GM21825 (cell line): ENCODE measurements around the gene FNDC10.

Source experiments
- ATAC-seq: cut with Tn5 transposase; IDR thresholded peaks from one replicate; pipeline ENCODE4 v1.9.1; 2021; ENCODE audit warnings: mild to moderate bottlenecking, moderate library complexity; ENCODE audit not compliant: unreplicated experiment

The FNDC10 gene

DNA sequence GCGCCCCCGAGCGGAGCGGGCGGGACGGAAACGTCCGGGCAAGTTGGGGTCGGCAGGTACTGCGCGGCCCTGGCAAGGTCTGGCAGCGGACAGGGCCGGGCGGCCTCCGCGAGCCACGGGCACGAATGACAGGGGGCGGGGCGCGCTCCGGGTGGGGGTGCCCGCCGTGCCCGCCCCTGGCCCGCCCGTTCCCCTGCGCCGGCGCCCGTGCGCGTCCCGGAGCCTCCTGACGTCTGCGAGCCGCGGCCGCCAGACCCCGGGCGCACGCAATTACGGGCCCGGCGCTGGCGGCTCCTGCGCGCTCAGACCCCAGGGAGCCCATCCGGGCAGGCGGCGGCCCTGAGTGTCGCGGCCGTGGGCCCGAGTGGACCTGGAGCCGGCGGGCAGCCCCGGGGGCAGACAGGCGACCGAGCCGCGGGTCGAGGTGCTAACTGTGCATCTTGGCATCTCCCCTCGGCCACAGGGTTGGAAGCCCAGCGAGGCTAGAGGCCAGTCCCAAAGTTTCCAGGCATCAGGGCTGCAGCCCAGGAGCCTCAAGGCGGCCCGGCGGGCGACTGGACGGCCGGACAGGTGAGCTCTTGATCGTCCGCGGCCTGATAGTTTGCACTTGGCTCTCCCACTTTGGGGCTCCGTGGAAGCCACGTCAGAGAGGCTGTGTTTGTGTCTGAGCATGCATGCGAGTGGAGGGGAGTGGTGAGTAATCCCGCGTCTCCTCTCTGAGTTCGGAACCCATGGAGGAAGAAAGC is 16.3 kb upstream of the FNDC10 start:
- ATAC-seq = peak; percentile 11

GRCh38 chr1:1615256-1616044 is 15.5 kb upstream of the FNDC10 start, which contains the start of gene MIB2:
Gene MIB2, plus strand, starts transcription at chr1:1615500. Its CDS starts 7,953 bp downstream, at chr1:1623453.
- peak; percentile 71 for ATAC-seq

DNA sequence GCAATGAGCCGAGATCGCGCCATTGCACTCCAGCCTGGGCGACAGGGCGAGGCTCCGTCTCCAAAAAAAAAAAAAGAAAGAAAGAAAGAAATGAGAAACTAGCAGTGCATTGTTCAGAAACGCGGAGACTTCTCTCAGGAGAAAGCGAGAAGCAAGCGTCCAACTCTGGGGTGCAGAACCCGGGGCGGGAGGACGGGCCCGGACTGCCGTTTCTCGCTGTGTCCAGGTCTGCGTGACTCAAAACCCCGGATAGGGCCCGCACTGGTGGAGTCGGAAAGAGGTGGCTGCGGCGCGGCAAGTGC is 15.0 kb upstream of the FNDC10 start:
- no peak for ATAC-seq

DNA sequence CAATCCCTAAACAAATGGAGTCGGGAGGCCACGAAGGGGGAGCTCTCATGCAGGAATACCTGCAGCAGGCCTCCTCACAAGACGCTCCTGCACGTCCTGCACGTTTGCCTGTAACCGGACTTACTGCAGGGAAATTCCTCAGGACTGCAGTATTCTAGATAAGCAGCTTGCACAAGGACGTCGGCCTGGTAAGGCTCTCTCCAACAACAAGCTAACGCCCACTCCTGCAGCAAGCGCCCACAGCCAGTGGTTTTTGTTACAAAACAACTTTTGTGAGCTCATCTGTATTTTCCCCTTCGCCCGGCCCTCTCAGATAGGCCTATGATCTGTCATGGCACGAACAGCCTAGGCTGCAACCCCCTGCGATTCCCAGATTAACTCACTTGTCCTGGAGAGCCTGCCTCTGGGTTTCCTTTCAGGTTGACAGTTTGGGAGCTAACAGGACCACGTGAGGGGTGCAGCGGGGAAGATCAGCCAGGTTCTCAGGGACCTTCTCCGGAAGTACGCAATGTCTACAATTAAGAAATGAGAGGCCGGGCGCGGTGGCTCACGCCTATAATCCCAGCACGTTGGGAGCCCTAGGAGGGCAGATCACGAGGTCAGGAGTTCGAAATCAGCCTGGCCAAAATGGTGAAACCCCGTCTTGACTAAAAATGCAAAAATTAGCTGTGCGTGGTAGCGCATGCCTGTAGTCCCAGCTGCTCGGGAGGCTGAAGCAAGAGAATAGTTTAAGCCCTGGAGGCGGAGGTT is 14.4 kb upstream of the FNDC10 start:
- no peak for ATAC-seq

DNA sequence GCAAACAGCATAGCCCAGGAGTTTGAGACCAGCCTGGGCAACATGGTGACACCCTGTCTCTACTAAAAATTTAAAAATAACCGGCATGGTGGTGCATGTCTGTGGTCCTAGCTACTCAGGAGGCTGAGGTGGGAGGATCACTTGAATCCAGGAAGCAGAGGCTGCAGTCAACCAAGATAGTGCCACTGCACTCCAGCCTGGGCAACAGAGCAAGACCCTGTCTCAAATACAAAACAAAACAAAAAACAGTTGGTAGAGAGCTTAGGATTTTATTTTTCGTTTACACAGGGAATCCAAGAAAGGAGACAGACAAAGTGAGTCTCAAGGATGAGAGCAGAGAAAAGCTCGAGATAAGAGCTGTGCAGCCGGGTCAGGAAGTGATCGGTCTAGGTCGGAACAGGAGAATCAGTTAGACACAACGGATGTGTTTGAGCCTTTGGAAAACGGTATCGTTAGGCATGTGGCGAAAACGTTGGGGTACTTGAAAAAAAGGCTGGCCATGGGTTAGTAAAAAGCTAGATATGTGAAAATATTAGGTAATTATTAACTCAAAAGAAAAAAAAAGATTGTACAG is 13.7 kb upstream of the FNDC10 start:
- no peak for ATAC-seq

GRCh38 chr1:1612104-1612400 is 12.1 kb upstream of the FNDC10 start:
- no peak for ATAC-seq

DNA sequence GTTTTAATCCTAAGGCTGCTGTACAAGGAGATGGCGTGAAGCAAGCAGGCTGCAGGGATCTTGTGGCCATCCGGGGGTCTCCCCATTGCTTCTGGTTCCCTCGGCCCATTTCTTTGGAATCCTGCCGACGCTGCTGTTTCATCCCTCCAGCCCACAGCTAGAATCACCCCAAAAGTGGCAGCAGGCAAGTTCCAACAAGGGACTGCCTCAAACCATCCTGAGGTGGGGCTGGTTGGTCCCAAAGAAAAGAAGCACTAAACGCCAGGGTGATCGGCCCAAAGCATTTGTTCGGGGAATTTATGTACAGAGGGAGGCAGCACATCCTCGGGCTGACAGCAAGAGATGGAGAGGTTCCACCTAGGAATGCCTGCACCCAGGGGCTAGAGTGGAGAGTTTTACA is 10.9 kb upstream of the FNDC10 start:
- ATAC-seq = no peak

- ATAC-seq = no peak
Measured at GRCh38 chr1:1609822-1610485, 10.0 kb upstream of the FNDC10 start.

DNA sequence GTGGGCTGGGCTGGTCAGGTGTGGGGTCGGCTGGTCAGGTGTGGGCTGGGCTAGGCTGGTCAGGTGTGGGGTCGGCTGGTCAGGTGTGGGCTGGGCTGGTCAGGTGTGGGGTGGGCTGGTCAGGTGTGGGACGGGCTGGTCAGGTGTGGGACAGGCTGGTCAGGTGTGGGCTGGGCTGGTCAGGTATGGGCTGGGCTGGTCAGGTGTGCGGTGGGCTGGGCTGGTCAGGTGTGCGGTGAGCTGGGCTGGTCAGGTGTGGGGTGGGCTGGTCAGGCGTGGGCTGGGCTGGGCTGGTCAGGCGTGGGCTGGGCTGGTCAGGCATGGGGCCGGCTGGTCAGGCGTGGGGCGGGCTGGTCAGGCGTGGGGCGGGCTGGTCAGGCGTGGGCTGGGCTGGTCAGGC is 6.3 kb upstream of the FNDC10 start:
- ATAC-seq = no peak

DNA sequence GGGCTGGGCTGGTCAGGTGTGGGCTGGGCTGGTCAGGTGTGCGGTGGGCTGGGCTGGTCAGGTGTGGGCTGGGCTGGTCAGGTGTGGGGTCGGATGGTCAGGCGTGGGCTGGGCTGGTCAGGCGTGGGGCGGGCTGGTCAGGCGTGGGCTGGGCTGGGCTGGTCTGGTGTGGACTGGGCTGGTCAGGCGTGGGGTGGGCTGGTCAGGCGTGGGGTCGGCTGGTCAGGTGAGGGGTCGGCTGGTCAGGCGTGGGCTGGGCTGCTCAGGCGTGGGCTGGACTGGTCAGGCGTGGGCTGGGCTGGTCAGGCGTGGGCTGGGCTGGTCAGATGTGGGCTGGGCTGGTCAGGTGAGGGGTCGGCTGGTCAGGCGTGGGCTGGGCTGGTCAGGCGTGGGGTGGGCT is 5.8 kb upstream of the FNDC10 start:
- no peak for ATAC-seq

DNA sequence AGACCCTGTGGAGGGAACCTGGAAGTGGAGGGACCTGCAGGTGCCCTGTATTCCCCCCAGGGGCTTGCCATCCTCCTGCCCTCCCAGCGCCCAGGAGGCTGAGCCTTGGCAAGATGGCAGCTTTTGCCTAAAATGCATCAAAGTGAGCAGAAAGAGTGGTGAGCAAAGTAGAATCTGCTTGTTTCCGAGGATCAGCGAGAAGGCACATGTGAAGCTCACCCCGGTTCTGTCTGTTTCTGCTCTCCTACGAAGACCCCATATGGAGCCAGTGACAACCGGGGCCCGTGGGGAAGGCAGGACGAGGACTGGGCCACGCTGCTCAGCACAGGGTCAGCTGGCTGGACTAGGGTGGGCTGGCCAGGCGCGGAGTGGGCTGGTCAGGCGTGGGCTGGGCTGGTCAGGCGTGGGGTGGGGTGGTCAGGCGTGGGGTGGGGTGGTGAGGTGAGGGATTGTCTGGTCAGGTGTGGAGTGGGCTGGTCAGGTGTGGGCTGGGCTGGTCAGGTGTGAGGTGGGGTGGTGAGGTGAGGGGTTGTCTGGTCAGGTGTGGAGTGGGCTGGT is 5.2 kb upstream of the FNDC10 start:
- ATAC-seq = no peak

- no peak for ATAC-seq
Measured at GRCh38 chr1:1604374-1605033, 4.6 kb upstream of the FNDC10 start.

GRCh38 chr1:1603671-1604373 is 3.9 kb upstream of the FNDC10 start:
- ATAC-seq = no peak

- no peak for ATAC-seq
Measured at GRCh38 chr1:1602968-1603506, 3.1 kb upstream of the FNDC10 start.

- ATAC-seq = no peak
Measured at GRCh38 chr1:1602304-1602967, 2.5 kb upstream of the FNDC10 start.

- ATAC-seq = no peak
Measured at GRCh38 chr1:1601564-1602303, 1.8 kb upstream of the FNDC10 start.

GRCh38 chr1:1600861-1601563 is 1.1 kb upstream of the FNDC10 start:
- ATAC-seq = no peak
